Activated naive CD4-positive, alpha-beta T cell treated with anti-CD3 and anti-CD28 coated beads, Interleukin-2, amount 50 U/mL, for 24 hours (primary cell): ENCODE results near the gene TPO.
"Not testable (repeated sequence)": the region's sequence is repeated elsewhere in the genome, so short reads cannot be mapped to it uniquely, and the experiment has no call there.

Experiments used
- H3K27ac Mint-ChIP-seq: one replicate; pipeline ENCODE4 v1.8.0; 2021; ENCODE audit warnings: mild to moderate bottlenecking, mixed read lengths
- H3K27me3 Mint-ChIP-seq: one replicate; pipeline ENCODE4 v1.8.0; 2021; ENCODE audit warnings: mixed read lengths
- H3K36me3 Mint-ChIP-seq: one replicate; pipeline ENCODE4 v1.8.0; 2021; ENCODE audit warnings: mixed read lengths
- H3K4me1 Mint-ChIP-seq: one replicate; pipeline ENCODE4 v1.8.0; 2021; ENCODE audit warnings: mixed read lengths
- H3K4me3 Mint-ChIP-seq: one replicate; pipeline ENCODE4 v1.8.0; 2021; ENCODE audit warnings: mild to moderate bottlenecking, mixed read lengths
- H3K9me3 Mint-ChIP-seq: one replicate; pipeline ENCODE4 v1.8.0; 2021; ENCODE audit warnings: mixed read lengths

TPO gene

GRCh38 chr2:1552611-1553010 lies 139.3 kb downstream of the TPO start:
- H3K4me3 Mint-ChIP-seq: no peak overlapping the region

GRCh38 chr2:1553671-1554295 lies 140.5 kb downstream of the TPO start:
- Mint-ChIP-seq H3K27me3 (no peaks in the 10 kb centered on the region), H3K9me3 (no peaks in the 10 kb centered on the region), H3K27ac (no peak overlapping the region), H3K36me3 (no peaks in the 10 kb centered on the region), H3K4me3 (no peak overlapping the region), H3K4me1 (peaks cover 4% of the 10 kb centered on the region)

More at GRCh38 chr2:1552611-1553010, 139.3 kb downstream of the TPO start:
- no peaks in the 10 kb centered on the region for H3K27me3 Mint-ChIP-seq
- H3K9me3 Mint-ChIP-seq: no peaks in the 10 kb centered on the region
- H3K27ac Mint-ChIP-seq: no peak overlapping the region
- no peaks in the 10 kb centered on the region for H3K36me3 Mint-ChIP-seq
- H3K4me1 Mint-ChIP-seq: peaks cover 4% of the 10 kb centered on the region

GRCh38 chr2:1556286-1556685 lies 143.0 kb downstream of the TPO start:
- no peaks in the 10 kb centered on the region for H3K9me3 Mint-ChIP-seq
- H3K27ac Mint-ChIP-seq: no peak overlapping the region
- peaks cover 3% of the 10 kb centered on the region for H3K4me1 Mint-ChIP-seq
- H3K27me3 Mint-ChIP-seq: no peaks in the 10 kb centered on the region
- H3K36me3 Mint-ChIP-seq: no peaks in the 10 kb centered on the region
- H3K4me3 Mint-ChIP-seq: no peak overlapping the region

DNA sequence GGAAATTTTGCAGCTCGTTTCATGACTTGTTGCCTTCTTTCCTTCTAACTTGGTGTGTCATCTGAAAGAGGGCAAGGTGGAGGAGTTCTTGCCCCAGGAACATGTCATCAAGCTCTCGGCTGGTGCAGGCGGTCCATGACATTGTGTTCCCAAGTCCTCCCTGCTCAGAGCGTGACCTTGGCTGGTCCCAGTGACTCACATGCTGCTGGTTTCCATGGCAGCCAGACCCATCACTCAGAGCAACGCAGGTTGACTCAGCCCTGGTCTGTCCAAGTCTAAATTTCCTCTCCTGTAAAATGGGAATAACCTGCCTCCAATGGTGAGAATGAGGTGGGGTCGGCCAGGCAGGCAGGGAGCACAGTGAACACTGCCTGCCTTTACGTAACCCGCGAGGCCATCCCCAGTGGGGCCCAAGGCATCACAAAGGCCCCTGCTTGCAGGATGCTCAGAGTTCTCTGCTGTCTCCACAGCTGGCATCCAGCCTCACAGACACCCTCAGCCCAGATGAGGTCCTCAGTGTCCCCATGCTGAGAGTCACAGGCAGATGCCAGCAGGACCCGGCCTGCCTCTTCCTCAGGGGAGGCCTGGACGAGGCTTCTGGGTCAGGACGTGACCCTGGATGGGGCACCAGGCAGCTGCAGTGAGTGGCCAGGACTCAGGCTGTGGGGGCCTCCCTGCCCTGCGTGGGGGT lies 143.7 kb downstream of the TPO start:
- Mint-ChIP-seq H3K27ac (no peak overlapping the region), H3K36me3 (no peaks in the 10 kb centered on the region), H3K4me3 (no peak overlapping the region), H3K9me3 (no peaks in the 10 kb centered on the region), H3K27me3 (no peaks in the 10 kb centered on the region), H3K4me1 (peaks cover 4% of the 10 kb centered on the region)

DNA sequence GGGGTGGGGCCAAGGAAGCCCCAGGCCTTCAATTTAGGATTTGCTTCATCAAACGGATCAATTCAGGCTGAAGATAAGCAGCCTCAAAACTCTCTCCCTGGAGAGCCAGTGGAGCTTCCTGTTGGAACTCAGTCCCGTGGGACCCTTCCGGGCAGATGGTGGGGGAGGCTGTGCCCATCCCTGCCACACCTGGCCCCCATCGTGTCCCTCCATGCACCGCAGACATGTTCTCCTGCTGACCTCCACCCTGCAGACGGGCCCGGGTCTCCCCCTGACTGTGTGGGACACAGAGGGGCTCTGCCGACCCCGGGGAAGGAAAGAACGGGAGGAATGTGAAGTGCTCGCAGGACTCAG lies 144.2 kb downstream of the TPO start:
- no peak overlapping the region for H3K27ac Mint-ChIP-seq

GRCh38 chr2:1559589-1560175 lies 146.4 kb downstream of the TPO start:
- Mint-ChIP-seq H3K9me3 (no peaks in the 10 kb centered on the region), H3K27ac (no peak overlapping the region), H3K27me3 (no peaks in the 10 kb centered on the region), H3K4me1 (peaks cover 24% of the 10 kb centered on the region), H3K36me3 (no peaks in the 10 kb centered on the region), H3K4me3 (no peak overlapping the region)

More for the DNA sequence above, 144.2 kb downstream of the TPO start:
- Mint-ChIP-seq H3K9me3 (no peaks in the 10 kb centered on the region), H3K36me3 (no peaks in the 10 kb centered on the region), H3K27me3 (no peaks in the 10 kb centered on the region), H3K4me3 (no peak overlapping the region), H3K4me1 (peaks cover 4% of the 10 kb centered on the region)

GRCh38 chr2:1561259-1561658 lies 148.0 kb downstream of the TPO start:
- Mint-ChIP-seq H3K4me3 (no peak overlapping the region), H3K27me3 (no peaks in the 10 kb centered on the region), H3K9me3 (no peaks in the 10 kb centered on the region), H3K27ac (no peak overlapping the region), H3K4me1 (peaks cover 32% of the 10 kb centered on the region), H3K36me3 (no peaks in the 10 kb centered on the region)

DNA sequence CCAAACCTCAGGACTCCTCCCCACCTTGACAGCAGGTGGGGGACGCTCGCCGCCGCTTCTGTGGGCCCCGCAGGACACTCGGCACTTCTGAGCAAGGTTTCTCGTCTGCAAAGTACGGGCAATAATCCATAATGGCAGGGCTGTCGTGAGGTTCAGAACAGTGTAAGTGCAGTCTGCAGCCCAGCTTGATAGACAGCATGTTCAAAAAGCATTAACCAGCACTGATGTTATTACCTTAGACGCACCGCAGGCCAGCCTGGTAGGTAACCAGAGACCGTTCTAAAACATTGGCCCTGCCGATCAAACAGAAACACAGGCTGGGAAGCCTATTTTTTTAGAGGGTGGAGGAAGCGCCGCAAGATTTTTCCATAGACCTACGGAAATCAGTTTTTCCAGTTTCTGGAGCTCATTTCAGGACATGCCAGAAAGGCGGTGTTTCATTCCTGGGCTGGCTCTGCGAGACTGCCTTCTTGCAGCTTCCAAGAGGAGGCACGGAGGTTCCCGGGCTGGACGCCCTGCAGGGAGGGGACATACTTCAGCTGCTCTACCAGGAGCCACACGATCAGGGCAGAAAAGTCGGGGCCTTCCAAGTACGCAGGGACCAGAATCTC lies 148.7 kb downstream of the TPO start:
- Mint-ChIP-seq H3K27ac (no peak overlapping the region), H3K4me3 (no peak overlapping the region), H3K27me3 (no peaks in the 10 kb centered on the region), H3K4me1 (peaks cover 34% of the 10 kb centered on the region), H3K9me3 (no peaks in the 10 kb centered on the region), H3K36me3 (no peaks in the 10 kb centered on the region)

GRCh38 chr2:1563084-1563857 lies 150.0 kb downstream of the TPO start:
- Mint-ChIP-seq H3K9me3 (no peaks in the 10 kb centered on the region), H3K4me1 (peaks cover 34% of the 10 kb centered on the region), H3K27ac (no peak overlapping the region), H3K27me3 (no peaks in the 10 kb centered on the region), H3K4me3 (no peak overlapping the region), H3K36me3 (no peaks in the 10 kb centered on the region)

- no peaks in the 10 kb centered on the region for H3K9me3 Mint-ChIP-seq
Measured at GRCh38 chr2:1563943-1564891, 151.0 kb downstream of the TPO start.

DNA sequence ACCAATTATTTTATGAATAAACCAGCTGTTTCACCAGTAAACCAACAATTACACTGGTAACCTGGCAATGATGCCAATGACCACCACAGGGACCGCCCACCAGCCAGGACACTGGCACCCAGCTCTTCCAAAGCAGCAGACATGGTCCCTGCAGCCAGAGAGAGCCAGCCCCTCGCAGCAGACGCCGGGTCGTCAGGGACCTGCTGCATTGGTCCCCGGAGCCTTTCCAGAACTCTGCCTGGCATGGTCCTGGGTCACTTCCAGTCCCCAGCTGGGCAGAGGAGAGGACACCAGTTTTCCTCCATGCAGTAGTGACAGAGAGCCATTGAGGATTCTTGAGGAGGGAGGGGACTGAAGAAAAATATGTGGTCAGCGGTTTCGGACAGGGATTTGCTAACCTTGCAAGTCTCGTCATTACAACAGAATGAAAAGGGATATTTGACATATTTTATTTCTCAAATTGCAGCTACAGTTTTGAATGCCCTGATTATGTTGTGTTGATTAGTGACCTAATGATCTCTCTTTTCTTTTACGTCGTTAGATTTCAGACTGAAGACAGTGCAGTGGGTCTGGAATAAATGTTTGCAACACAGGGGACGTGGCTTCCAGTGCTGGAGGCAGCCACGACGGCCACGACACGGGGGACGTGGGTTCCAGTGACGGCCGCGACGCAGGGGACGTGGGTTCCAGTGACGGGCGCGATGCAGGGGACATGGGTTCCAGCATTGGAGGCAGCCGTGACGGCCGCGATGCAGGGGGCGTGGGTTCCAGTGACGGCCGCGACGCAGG lies 154.5 kb downstream of the TPO start:
- no peaks in the 10 kb centered on the region for H3K36me3 Mint-ChIP-seq
- peaks cover 28% of the 10 kb centered on the region for H3K4me1 Mint-ChIP-seq
- no peaks in the 10 kb centered on the region for H3K27me3 Mint-ChIP-seq
- H3K9me3 Mint-ChIP-seq: no peaks in the 10 kb centered on the region
- no peak overlapping the region for H3K4me3 Mint-ChIP-seq
- no peak overlapping the region for H3K27ac Mint-ChIP-seq

More at GRCh38 chr2:1563943-1564891, 151.0 kb downstream of the TPO start:
- Mint-ChIP-seq H3K36me3 (no peaks in the 10 kb centered on the region), H3K4me3 (peak overlapping the region; percentile 30), H3K27ac (peak overlapping the region; percentile 17), H3K27me3 (no peaks in the 10 kb centered on the region), H3K4me1 (peaks cover 34% of the 10 kb centered on the region)

DNA sequence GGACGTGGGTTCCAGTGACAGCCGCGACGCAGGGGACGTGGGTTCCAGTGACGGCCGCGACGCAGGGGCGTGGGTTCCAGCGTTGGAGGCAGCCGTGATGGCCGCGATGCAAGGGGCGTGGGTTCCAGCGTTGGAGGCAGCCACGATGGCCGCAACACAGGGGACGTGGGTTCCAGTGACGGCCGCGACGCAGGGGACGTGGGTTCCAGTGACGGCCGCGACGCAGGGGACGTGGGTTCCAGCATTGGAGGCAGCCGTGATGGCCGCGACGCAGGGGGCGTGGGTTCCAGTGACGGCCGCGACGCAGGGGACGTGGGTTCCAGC lies 155.0 kb downstream of the TPO start:
- not testable (repeated sequence) for H3K36me3 Mint-ChIP-seq, H3K27me3 Mint-ChIP-seq, H3K27ac Mint-ChIP-seq, H3K9me3 Mint-ChIP-seq, H3K4me3 Mint-ChIP-seq
- H3K4me1 Mint-ChIP-seq: peaks cover 23% of the 10 kb centered on the region

GRCh38 chr2:1569879-1570450 lies 156.7 kb downstream of the TPO start:
- Mint-ChIP-seq H3K36me3 (no peaks in the 10 kb centered on the region), H3K4me3 (no peak overlapping the region), H3K9me3 (no peaks in the 10 kb centered on the region)

More at GRCh38 chr2:1569879-1570450, 156.7 kb downstream of the TPO start:
- peaks cover 8% of the 10 kb centered on the region for H3K4me1 Mint-ChIP-seq
- H3K27me3 Mint-ChIP-seq: no peaks in the 10 kb centered on the region
- H3K27ac Mint-ChIP-seq: no peak overlapping the region
